Fibroblast of skin of left biceps (primary cell): ENCODE data around the gene NEU4.
"Not testable (repeated sequence)": the region's sequence is repeated elsewhere in the genome, so short reads cannot be mapped to it uniquely, and the experiment has no call there.

ENCODE experiments used
- DNase-seq, 2 experiments: peaks; one replicate each; pipeline ENCODE4 v3.0.0-alpha.2; 2013; ENCODE audit warnings: low read depth in 2 of 2

Gene NEU4

GRCh38 chr2:241814393-241814642, 5.3 kb downstream of the NEU4 start:
- DNase-seq = no peak

- no peak for DNase-seq
Observed at GRCh38 chr2:241814643-241815476, 5.9 kb downstream of the NEU4 start.

GRCh38 chr2:241815477-241816430, 6.8 kb downstream of the NEU4 start:
- no peak for DNase-seq

- no peak for DNase-seq
Observed at GRCh38 chr2:241816431-241817121, 7.6 kb downstream of the NEU4 start.

GRCh38 chr2:241817126-241817820, 8.3 kb downstream of the NEU4 start:
- no peak for DNase-seq

GRCh38 chr2:241817821-241818215, 8.8 kb downstream of the NEU4 start:
- DNase-seq = not testable (repeated sequence)

- DNase-seq = no peak
Observed at GRCh38 chr2:241818229-241818942, 9.4 kb downstream of the NEU4 start.

- DNase-seq = no peak
Observed at GRCh38 chr2:241818943-241819270, 9.9 kb downstream of the NEU4 start.

GRCh38 chr2:241819947-241820624, 11.1 kb downstream of the NEU4 start:
- DNase-seq = not testable (repeated sequence)

- no peak for DNase-seq
Observed at GRCh38 chr2:241820625-241821384, 11.8 kb downstream of the NEU4 start.

GRCh38 chr2:241821460-241822263, 12.7 kb downstream of the NEU4 start:
- DNase-seq = no peak

- DNase-seq = no peak
Observed at GRCh38 chr2:241822264-241822623, 13.3 kb downstream of the NEU4 start.

- not testable (repeated sequence) for DNase-seq
Observed at GRCh38 chr2:241823531-241824437, 14.8 kb downstream of the NEU4 start.

GRCh38 chr2:241827394-241827793, 18.4 kb downstream of the NEU4 start:
- DNase-seq = no peak

GRCh38 chr2:241833101-241833663, 24.2 kb downstream of the NEU4 start:
- peak; percentile 36 to 52 for DNase-seq

- not testable (repeated sequence) for DNase-seq
Observed at GRCh38 chr2:241833756-241834526, 24.9 kb downstream of the NEU4 start.
